ENCODE data around the gene HDAC9.

The HDAC9 gene

GRCh38 chr7:18504965-18505364, 9.4 kb downstream of the HDAC9 start:
- no peaks in the 10 kb centered on the region for H3K9me3 ChIP-seq
- no peaks in the 10 kb centered on the region for H4K20me1 ChIP-seq
- TF ChIP-seq Cebpa-rat (IDR thresholded peaks at IDR 0.05): no peak
- H3K27me3 ChIP-seq: no peaks in the 10 kb centered on the region
- H3K9ac ChIP-seq: peak overlapping the region; percentile 57; the same call in 1 of the 2 replicates
- H3K4me3 ChIP-seq: peak overlapping the region; percentile 51; the same call in 1 of the 2 replicates
- H3K4me2 ChIP-seq: peak overlapping the region; percentile 82
- peaks cover 99% of the 10 kb centered on the region for H3K4me1 ChIP-seq
- peaks cover 27% of the 10 kb centered on the region; the same call in 1 of the 2 replicates for H3K36me3 ChIP-seq
- peak overlapping the region; percentile 63 for H3K27ac ChIP-seq

GRCh38 chr7:18505870-18506460, 10.4 kb downstream of the HDAC9 start:
- H3K4me2 ChIP-seq: peak overlapping the region; percentile 82
- no peak for TF ChIP-seq Cebpa-rat (IDR thresholded peaks at IDR 0.05)
- peaks cover 89% of the 10 kb centered on the region for H3K4me1 ChIP-seq
- peaks cover 23% of the 10 kb centered on the region; the same call in 1 of the 2 replicates for H3K36me3 ChIP-seq
- no peaks in the 10 kb centered on the region for H3K27me3 ChIP-seq
- H4K20me1 ChIP-seq: no peaks in the 10 kb centered on the region
- peak overlapping the region; percentile 51; the same call in 1 of the 2 replicates for H3K4me3 ChIP-seq
- no peaks in the 10 kb centered on the region for H3K9me3 ChIP-seq
- H3K9ac ChIP-seq: peak overlapping the region; percentile 57; the same call in 1 of the 2 replicates
- peak overlapping the region; percentile 63 for H3K27ac ChIP-seq

GRCh38 chr7:18508443-18509427, 13.2 kb downstream of the HDAC9 start:
- Histone ChIP-seq H3K27me3 (no peaks in the 10 kb centered on the region), H3K27ac (peak overlapping the region; percentile 49), H3K9me3 (no peaks in the 10 kb centered on the region), H3K4me3 (no peak overlapping the region), H3K36me3 (peaks cover 18% of the 10 kb centered on the region; the same call in 1 of the 2 replicates), H4K20me1 (no peaks in the 10 kb centered on the region), H3K4me2 (peak overlapping the region; percentile 76), H3K9ac (no peak overlapping the region), H3K4me1 (peaks cover 61% of the 10 kb centered on the region)
- TF ChIP-seq Cebpa-rat (IDR thresholded peaks at IDR 0.05): no peak

GRCh38 chr7:18509481-18509880, 13.9 kb downstream of the HDAC9 start:
- peak overlapping the region; percentile 76 for H3K4me2 ChIP-seq
- no peak overlapping the region for H3K9ac ChIP-seq

GRCh38 chr7:18511351-18512140, 16.0 kb downstream of the HDAC9 start:
- H4K20me1 ChIP-seq: no peaks in the 10 kb centered on the region
- H3K27me3 ChIP-seq: no peaks in the 10 kb centered on the region
- no peak overlapping the region for H3K4me3 ChIP-seq
- H3K36me3 ChIP-seq: peaks cover 18% of the 10 kb centered on the region; the same call in 1 of the 2 replicates
- peaks cover 33% of the 10 kb centered on the region for H3K4me1 ChIP-seq
- H3K4me2 ChIP-seq: no peak overlapping the region
- H3K9ac ChIP-seq: no peak overlapping the region
- H3K27ac ChIP-seq: no peak overlapping the region
- no peak for TF ChIP-seq Cebpa-rat (IDR thresholded peaks at IDR 0.05)
- H3K9me3 ChIP-seq: no peaks in the 10 kb centered on the region

More at GRCh38 chr7:18509481-18509880, 13.9 kb downstream of the HDAC9 start:
- H3K36me3 ChIP-seq: peaks cover 18% of the 10 kb centered on the region; the same call in 1 of the 2 replicates
- H3K4me3 ChIP-seq: no peak overlapping the region
- no peaks in the 10 kb centered on the region for H3K27me3 ChIP-seq
- H3K4me1 ChIP-seq: peaks cover 54% of the 10 kb centered on the region
- no peak for TF ChIP-seq Cebpa-rat (IDR thresholded peaks at IDR 0.05)
- no peaks in the 10 kb centered on the region for H3K9me3 ChIP-seq
- peak overlapping the region; percentile 49 for H3K27ac ChIP-seq
- no peaks in the 10 kb centered on the region for H4K20me1 ChIP-seq

- Histone ChIP-seq H3K4me2 (no peak overlapping the region), H3K27me3 (no peaks in the 10 kb centered on the region), H3K9me3 (no peaks in the 10 kb centered on the region), H3K36me3 (peaks cover 18% of the 10 kb centered on the region; the same call in 1 of the 2 replicates), H3K4me3 (no peak overlapping the region), H3K9ac (no peak overlapping the region), H3K4me1 (peaks cover 21% of the 10 kb centered on the region), H4K20me1 (no peaks in the 10 kb centered on the region), H3K27ac (no peak overlapping the region)
- no peak for TF ChIP-seq Cebpa-rat (IDR thresholded peaks at IDR 0.05)
These were observed 17.8 kb downstream of the HDAC9 start for GRCh38 chr7:18513343-18513742.

GRCh38 chr7:18515067-18515466, 19.5 kb downstream of the HDAC9 start:
- Histone ChIP-seq H3K36me3 (peaks cover 18% of the 10 kb centered on the region; the same call in 1 of the 2 replicates), H4K20me1 (no peaks in the 10 kb centered on the region), H3K9ac (no peak overlapping the region), H3K9me3 (no peaks in the 10 kb centered on the region), H3K4me1 (peaks cover 22% of the 10 kb centered on the region), H3K27ac (no peak overlapping the region), H3K27me3 (no peaks in the 10 kb centered on the region), H3K4me3 (no peak overlapping the region), H3K4me2 (no peak overlapping the region)
- TF ChIP-seq Cebpa-rat (IDR thresholded peaks at IDR 0.05): no peak

- Histone ChIP-seq H3K27ac (no peak overlapping the region), H3K9me3 (no peaks in the 10 kb centered on the region), H3K4me3 (no peak overlapping the region), H3K4me1 (peaks cover 44% of the 10 kb centered on the region), H3K27me3 (no peaks in the 10 kb centered on the region), H4K20me1 (no peaks in the 10 kb centered on the region), H3K9ac (no peak overlapping the region), H3K4me2 (no peak overlapping the region), H3K36me3 (peaks cover 12% of the 10 kb centered on the region; the same call in 1 of the 2 replicates)
- TF ChIP-seq Cebpa-rat (IDR thresholded peaks at IDR 0.05): no peak
These were observed 22.1 kb downstream of the HDAC9 start for GRCh38 chr7:18517646-18518045.

GRCh38 chr7:18518555-18518954, 23.0 kb downstream of the HDAC9 start:
- Histone ChIP-seq H3K4me1 (peaks cover 44% of the 10 kb centered on the region), H3K27me3 (no peaks in the 10 kb centered on the region), H3K9ac (no peak overlapping the region), H3K9me3 (no peaks in the 10 kb centered on the region), H3K27ac (peak overlapping the region; percentile 32; the same call in 1 of the 2 replicates), H4K20me1 (no peaks in the 10 kb centered on the region), H3K36me3 (peaks cover 8% of the 10 kb centered on the region; the same call in 1 of the 2 replicates), H3K4me3 (no peak overlapping the region), H3K4me2 (no peak overlapping the region)
- no peak for TF ChIP-seq Cebpa-rat (IDR thresholded peaks at IDR 0.05)
